ENCODE measurements around the gene WSB2. TPM values are rescaled to one million over a fixed set of nuclear protein-coding genes. Genes with fewer than 3 reads are reported as not detected.

Gene WSB2
- total and polyA plus RNA-seq, 2 donors from 2014 or later: 48.8 to 72.5 TPM

DNA sequence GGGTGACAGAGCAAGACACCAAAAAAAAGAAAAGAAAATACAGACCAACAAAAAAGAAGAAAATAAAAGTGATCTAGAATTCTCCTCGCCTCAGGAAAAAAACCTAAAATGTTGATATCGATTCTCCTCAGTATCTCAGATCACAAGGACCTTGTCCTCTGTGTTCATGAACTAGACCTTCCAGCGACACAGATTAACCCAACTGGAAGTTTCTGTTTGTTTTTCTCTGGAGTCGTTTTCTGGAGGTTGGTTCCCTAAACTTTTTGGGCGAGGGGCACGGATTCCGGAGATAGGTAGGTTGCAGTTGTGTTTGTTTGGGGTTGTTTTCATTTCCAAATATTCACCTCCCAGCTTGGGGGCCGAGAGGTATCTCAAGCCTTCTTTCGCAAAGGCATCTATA lies 45.0 kb downstream of the WSB2 start:
- TF ChIP-seq, protein P1, sequence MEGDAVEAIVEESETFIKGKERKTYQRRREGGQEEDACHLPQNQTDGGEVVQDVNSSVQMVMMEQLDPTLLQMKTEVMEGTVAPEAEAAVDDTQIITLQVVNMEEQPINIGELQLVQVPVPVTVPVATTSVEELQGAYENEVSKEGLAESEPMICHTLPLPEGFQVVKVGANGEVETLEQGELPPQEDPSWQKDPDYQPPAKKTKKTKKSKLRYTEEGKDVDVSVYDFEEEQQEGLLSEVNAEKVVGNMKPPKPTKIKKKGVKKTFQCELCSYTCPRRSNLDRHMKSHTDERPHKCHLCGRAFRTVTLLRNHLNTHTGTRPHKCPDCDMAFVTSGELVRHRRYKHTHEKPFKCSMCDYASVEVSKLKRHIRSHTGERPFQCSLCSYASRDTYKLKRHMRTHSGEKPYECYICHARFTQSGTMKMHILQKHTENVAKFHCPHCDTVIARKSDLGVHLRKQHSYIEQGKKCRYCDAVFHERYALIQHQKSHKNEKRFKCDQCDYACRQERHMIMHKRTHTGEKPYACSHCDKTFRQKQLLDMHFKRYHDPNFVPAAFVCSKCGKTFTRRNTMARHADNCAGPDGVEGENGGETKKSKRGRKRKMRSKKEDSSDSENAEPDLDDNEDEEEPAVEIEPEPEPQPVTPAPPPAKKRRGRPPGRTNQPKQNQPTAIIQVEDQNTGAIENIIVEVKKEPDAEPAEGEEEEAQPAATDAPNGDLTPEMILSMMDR (IDR thresholded peaks at IDR 0.05; ENCODE audit: borderline replicate concordance, extremely low read depth, insufficient read depth): no peak
- Histone ChIP-seq H3K9ac (ENCODE audit: low read length in 3 of 3) (peak overlapping the region in 1 of 3 donors; percentile 29), H3K4me3 (ENCODE audit: low read length in 3 of 3) (peak overlapping the region; percentile 37 to 90 (median 87)), H3K4me1 (ENCODE audit: control insufficient read depth in 2 of 3, insufficient read depth in 2 of 3, low read depth in 1 of 3, low read length in 3 of 3) (peaks cover 0 to 4% (median 3%) of the 10 kb centered on the region in 3 donors), H3K9me3 (ENCODE audit: control insufficient read depth in 2 of 3, insufficient read depth in 1 of 3, low read length in 3 of 3) (no peaks in the 10 kb centered on the region), H3K36me3 (ENCODE audit: control insufficient read depth in 2 of 3, insufficient read depth in 3 of 3, low read length in 3 of 3) (peaks cover 0 to 7% (median 2%) of the 10 kb centered on the region in 3 donors), H3K27me3 (ENCODE audit: control insufficient read depth, insufficient read depth, low read length) (no peaks in the 10 kb centered on the region), H3K27ac (ENCODE audit: low read depth in 2 of 2, low read length in 2 of 2) (no peak overlapping the region)
- DNase-seq (peak in 1 of 5 donors; percentile 10), FAIRE-seq (no peak)
- intact Hi-C loops (cut with DNase I): no loop called here

DNA sequence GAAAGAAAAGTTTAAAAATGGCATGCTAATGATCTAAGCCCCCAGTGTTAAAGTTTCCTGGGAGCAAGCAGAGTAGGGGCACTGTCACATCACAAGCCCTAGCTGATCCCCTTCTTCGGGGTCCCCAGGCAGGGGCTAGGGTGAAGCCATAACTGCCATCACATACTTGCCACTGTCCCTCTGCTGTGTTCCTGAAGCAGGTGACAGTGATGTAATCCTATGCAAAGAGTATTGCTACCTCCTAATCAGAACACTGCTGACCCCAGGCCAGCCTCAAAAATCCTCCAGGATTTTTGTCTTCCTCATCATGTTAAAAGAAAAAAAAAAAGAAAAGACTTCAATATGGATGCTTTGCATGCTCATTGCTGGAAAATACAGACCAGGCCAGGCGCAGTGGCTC lies 45.7 kb downstream of the WSB2 start:
- FAIRE-seq (no peak), DNase-seq (no peak)
- Histone ChIP-seq H3K4me3 (ENCODE audit: low read length in 3 of 3) (no peak overlapping the region), H3K27ac (ENCODE audit: low read depth in 2 of 2, low read length in 2 of 2) (no peak overlapping the region), H3K4me1 (ENCODE audit: control insufficient read depth in 2 of 3, insufficient read depth in 2 of 3, low read depth in 1 of 3, low read length in 3 of 3) (peaks cover 0 to 4% (median 3%) of the 10 kb centered on the region in 3 donors), H3K9me3 (ENCODE audit: control insufficient read depth in 2 of 3, insufficient read depth in 1 of 3, low read length in 3 of 3) (no peaks in the 10 kb centered on the region), H3K27me3 (ENCODE audit: control insufficient read depth, insufficient read depth, low read length) (no peaks in the 10 kb centered on the region), H3K36me3 (ENCODE audit: control insufficient read depth in 2 of 3, insufficient read depth in 3 of 3, low read length in 3 of 3) (peaks cover 0 to 6% (median 2%) of the 10 kb centered on the region in 3 donors), H3K9ac (ENCODE audit: low read length in 3 of 3) (no peak overlapping the region)
- intact Hi-C loops (cut with DNase I): no loop called here
- TF ChIP-seq, protein P1 (IDR thresholded peaks at IDR 0.05; ENCODE audit: borderline replicate concordance, extremely low read depth, insufficient read depth): no peak

DNA sequence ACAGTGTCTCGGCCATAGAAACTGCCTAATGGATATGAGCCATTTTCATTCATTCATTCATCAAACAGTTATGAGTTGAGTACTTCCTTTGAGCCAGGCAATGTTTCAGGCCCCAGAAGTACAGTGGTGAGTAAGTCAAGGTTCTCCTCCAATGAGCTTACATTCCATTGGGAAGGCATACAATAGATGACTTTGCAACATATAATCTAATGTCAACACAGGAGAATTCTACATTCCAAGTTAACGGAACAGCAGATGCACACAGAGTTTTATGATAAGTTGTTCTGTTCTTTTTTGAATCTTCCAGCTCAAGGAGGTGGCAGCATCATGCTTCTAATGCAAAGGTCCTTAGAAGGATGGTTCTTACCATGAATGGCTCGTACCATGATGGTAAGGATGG lies 47.7 kb downstream of the WSB2 start:
- no peaks in the 10 kb centered on the region for H3K27me3 ChIP-seq (ENCODE audit: control insufficient read depth, insufficient read depth, low read length)
- H3K36me3 ChIP-seq (ENCODE audit: control insufficient read depth in 2 of 3, insufficient read depth in 3 of 3, low read length in 3 of 3): no peaks in the 10 kb centered on the region
- no peak for DNase-seq
- no peak overlapping the region for H3K4me3 ChIP-seq (ENCODE audit: low read length in 3 of 3)
- H3K27ac ChIP-seq (ENCODE audit: low read depth in 2 of 2, low read length in 2 of 2): no peak overlapping the region
- TF ChIP-seq, protein P1 (IDR thresholded peaks at IDR 0.05; ENCODE audit: borderline replicate concordance, extremely low read depth, insufficient read depth): no peak
- no peaks in the 10 kb centered on the region for H3K9me3 ChIP-seq (ENCODE audit: control insufficient read depth in 2 of 3, insufficient read depth in 1 of 3, low read length in 3 of 3)
- peaks cover 0 to 4% (median 3%) of the 10 kb centered on the region in 3 donors for H3K4me1 ChIP-seq (ENCODE audit: control insufficient read depth in 2 of 3, insufficient read depth in 2 of 3, low read depth in 1 of 3, low read length in 3 of 3)
- no peak for FAIRE-seq
- no peak overlapping the region for H3K9ac ChIP-seq (ENCODE audit: low read length in 3 of 3)
- intact Hi-C loops (cut with DNase I): no loop called here

DNA sequence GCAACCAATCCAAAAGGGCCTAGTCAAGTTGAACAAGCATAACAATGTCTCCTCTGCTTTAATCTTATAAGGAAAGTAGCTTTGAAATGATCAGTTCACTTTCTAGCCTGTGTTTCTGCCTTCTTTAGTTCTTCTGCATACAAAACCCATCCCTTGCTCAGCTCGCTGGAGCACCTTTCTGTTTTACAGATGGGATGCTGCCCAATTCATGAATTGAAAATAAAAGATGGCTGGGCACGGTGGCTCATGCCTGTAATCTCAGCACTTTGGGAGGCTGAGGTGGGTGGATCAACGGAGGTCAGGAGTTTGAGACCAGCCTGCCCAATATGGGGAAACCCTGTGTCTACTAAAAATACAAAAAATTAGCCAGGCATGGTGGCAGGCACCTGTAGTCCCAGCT lies 49.0 kb downstream of the WSB2 start:
- TF ChIP-seq, protein P1 (IDR thresholded peaks at IDR 0.05; ENCODE audit: borderline replicate concordance, extremely low read depth, insufficient read depth): no peak
- Histone ChIP-seq H3K36me3 (ENCODE audit: control insufficient read depth in 2 of 3, insufficient read depth in 3 of 3, low read length in 3 of 3) (no peaks in the 10 kb centered on the region), H3K9me3 (ENCODE audit: control insufficient read depth in 2 of 3, insufficient read depth in 1 of 3, low read length in 3 of 3) (no peaks in the 10 kb centered on the region), H3K9ac (ENCODE audit: low read length in 3 of 3) (no peak overlapping the region), H3K4me1 (ENCODE audit: control insufficient read depth in 2 of 3, insufficient read depth in 2 of 3, low read depth in 1 of 3, low read length in 3 of 3) (peaks cover 0 to under 1% (median 0%) of the 10 kb centered on the region in 3 donors), H3K4me3 (ENCODE audit: low read length in 3 of 3) (no peak overlapping the region), H3K27me3 (ENCODE audit: control insufficient read depth, insufficient read depth, low read length) (no peaks in the 10 kb centered on the region), H3K27ac (ENCODE audit: low read depth in 2 of 2, low read length in 2 of 2) (no peak overlapping the region)
- intact Hi-C loops (cut with DNase I): no loop called here
- no peak for DNase-seq
- no peak for FAIRE-seq

Data from kidney (tissue), 14 donors.